Right lobe of liver (tissue), 6 donors: Measurements from ENCODE around the gene ACOT11. TPM values are rescaled to one million over a fixed set of nuclear protein-coding genes. Genes with fewer than 3 reads are reported as not detected.

Experiments used
- ATAC-seq, 4 donors: fragments of 200-7000 bp; cut with Tn5 transposase; one replicate each; pipeline ENCODE4 v1.9.1; 2020; ENCODE audit warnings: mild to moderate bottlenecking in 4 of 4, moderate library complexity in 4 of 4
- DNase-seq, 3 donors: peaks; one replicate each; pipeline ENCODE4 v3.0.0-alpha.2; 2020
- H3K27ac ChIP-seq, 3 donors: fragments of 200-600 bp; one replicate each; pipeline ENCODE4 v1.8.0; 2022
- H3K27me3 ChIP-seq, 2 donors: fragments of 200-600 bp; one replicate each; pipeline ENCODE4 v1.8.0; 2022
- H3K36me3 ChIP-seq, 4 donors: fragments of 200-600 bp; sonication (generic) in 1 of 4; one replicate each; pipeline versions ENCODE4 v1.5.1 to v1.8.0; 2017 to 2022; ENCODE audit warnings: control low read depth in 1 of 4
- H3K4me1 ChIP-seq, 4 donors: fragments of 200-600 bp; sonication (generic) in 1 of 4; one replicate each; pipeline versions ENCODE4 v1.5.1 to v1.8.0; 2017 to 2022; ENCODE audit warnings: control low read depth in 1 of 4
- H3K4me3 ChIP-seq, 3 donors: fragments of 200-600 bp; one replicate each; pipeline ENCODE4 v1.8.0; 2022
- H3K9me3 ChIP-seq, 4 donors: fragments of 200-600 bp; sonication (generic) in 1 of 4; one replicate each; pipeline versions ENCODE4 v1.5.1 to v1.8.0; 2017 to 2022; ENCODE audit warnings: control low read depth in 1 of 4
- CTCF ChIP-seq, 4 donors: fragments of 200-600 bp in 3 of 4; fragments of 450-650 bp in 1 of 4; IDR thresholded peaks; one replicate each; pipeline versions ENCODE4 v1.5.1 to v1.8.0; 2016 to 2022; ENCODE audit warnings: antibody characterized with exemption in 4 of 4, mild to moderate bottlenecking in 2 of 4
- POLR2A ChIP-seq: fragments of 450-650 bp; IDR thresholded peaks from one replicate; pipeline ENCODE4 v1.6.1; 2017; ENCODE audit warnings: antibody characterized with exemption, mild to moderate bottlenecking
- WGBS: methylation state at CpG from one replicate; pipeline ENCODE4 v1.1.6; 2018; ENCODE audit warnings: low coverage, low lambda C conversion rate; ENCODE audit not compliant: insufficient coverage; ENCODE audit errors: missing lambda C conversion rate; 5-methylcytosine and 5-hydroxymethylcytosine counted together
- intact Hi-C, 2 donors: fragments of 100-400 bp; cut with DNase I; formaldehyde crosslinking; loops; one replicate each; pipeline versions ENCODE4 v1.11.2 to v1.14.1; 2022
- total RNA-seq, 6 experiments: library from RNA; depleted of rRNA in 2 of 6; stranded (reverse); fragments of >200 nt in 2 of 6; fragmentation: NEBNext Ultra II Directional in 3 of 6; extraction: Animal tissue kit (Norgen Biotek cat#: 25700) in 3 of 6; gene quantifications; one replicate each; pipeline versions ENCODE4 v1.1.0 to v1.2.4, GENCODE V29; 2016 to 2023
- donor health status: DM: no; HTN: yes; CAD: no.
- donor health status: DM: no; HTN: no; CAD: no.
- donor health status: DM: no; HTN: no; CAD: no.
- donor health status: DM: no; HTN: yes; CAD: no.
- donor health status: DM: no; HTN: yes; CAD: no.

ACOT11 gene
- total RNA-seq, 6 experiments from 2014 or later: 0.50 to 1.3 (median 0.84) TPM

GRCh38 chr1:54606096-54606989 is 58.3 kb downstream of the ACOT11 start:
- Histone ChIP-seq H3K27me3 (no peaks in the 10 kb centered on the region), H3K4me3 (no peak overlapping the region), H3K36me3 (no peaks in the 10 kb centered on the region), H3K9me3 (no peaks in the 10 kb centered on the region), H3K4me1 (no peaks in the 10 kb centered on the region), H3K27ac (no peak overlapping the region)
- DNase-seq (no peak), ATAC-seq (no peak)
- 77% methylated on average over 5 of the region's 9 CpGs for WGBS
- intact Hi-C loops: no loop called here
- no peak for TF ChIP-seq POLR2A
- TF ChIP-seq CTCF (IDR thresholded peaks at IDR 0.05): no peak

GRCh38 chr1:54606990-54607325 is 58.9 kb downstream of the ACOT11 start:
- Histone ChIP-seq H3K27ac (no peak overlapping the region), H3K4me1 (no peaks in the 10 kb centered on the region), H3K4me3 (no peak overlapping the region), H3K9me3 (no peaks in the 10 kb centered on the region), H3K36me3 (no peaks in the 10 kb centered on the region), H3K27me3 (no peaks in the 10 kb centered on the region)
- no CpG with 5 or more reads among the region's 13 CpGs for WGBS
- ATAC-seq: no peak
- intact Hi-C loops: no loop called here
- TF ChIP-seq POLR2A (no peak), CTCF (IDR thresholded peaks at IDR 0.05) (no peak)
- DNase-seq: no peak

GRCh38 chr1:54607821-54608565 is 60.0 kb downstream of the ACOT11 start:
- no peak for TF ChIP-seq CTCF (IDR thresholded peaks at IDR 0.05)
- no peak for TF ChIP-seq POLR2A
- intact Hi-C loops: no loop called here
- no peaks in the 10 kb centered on the region for H3K27me3 ChIP-seq
- no peak for DNase-seq
- no peak for ATAC-seq
- WGBS: 91% methylated on average over 6 of the region's 19 CpGs
- H3K4me1 ChIP-seq: no peaks in the 10 kb centered on the region
- H3K9me3 ChIP-seq: no peaks in the 10 kb centered on the region
- H3K36me3 ChIP-seq: no peaks in the 10 kb centered on the region
- H3K27ac ChIP-seq: no peak overlapping the region
- no peak overlapping the region for H3K4me3 ChIP-seq

GRCh38 chr1:54608566-54609230 is 60.7 kb downstream of the ACOT11 start:
- no peaks in the 10 kb centered on the region for H3K4me1 ChIP-seq
- H3K27me3 ChIP-seq: no peaks in the 10 kb centered on the region
- H3K9me3 ChIP-seq: no peaks in the 10 kb centered on the region
- H3K4me3 ChIP-seq: no peak overlapping the region
- 100% methylated on average over 2 of the region's 9 CpGs for WGBS
- no peak for DNase-seq
- intact Hi-C loops: no loop called here
- no peak overlapping the region for H3K27ac ChIP-seq
- TF ChIP-seq CTCF (IDR thresholded peaks at IDR 0.05) (no peak), POLR2A (no peak)
- no peak for ATAC-seq
- H3K36me3 ChIP-seq: no peaks in the 10 kb centered on the region
